GM18907 (cell line): ENCODE results near the gene TIMMDC1.

Source experiments
- ATAC-seq: cut with Tn5 transposase; IDR thresholded peaks from one replicate; pipeline ENCODE4 v1.9.1; 2021; ENCODE audit warnings: mild to moderate bottlenecking, moderate library complexity; ENCODE audit not compliant: unreplicated experiment

TIMMDC1 gene, protein sequence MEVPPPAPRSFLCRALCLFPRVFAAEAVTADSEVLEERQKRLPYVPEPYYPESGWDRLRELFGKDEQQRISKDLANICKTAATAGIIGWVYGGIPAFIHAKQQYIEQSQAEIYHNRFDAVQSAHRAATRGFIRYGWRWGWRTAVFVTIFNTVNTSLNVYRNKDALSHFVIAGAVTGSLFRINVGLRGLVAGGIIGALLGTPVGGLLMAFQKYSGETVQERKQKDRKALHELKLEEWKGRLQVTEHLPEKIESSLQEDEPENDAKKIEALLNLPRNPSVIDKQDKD

DNA sequence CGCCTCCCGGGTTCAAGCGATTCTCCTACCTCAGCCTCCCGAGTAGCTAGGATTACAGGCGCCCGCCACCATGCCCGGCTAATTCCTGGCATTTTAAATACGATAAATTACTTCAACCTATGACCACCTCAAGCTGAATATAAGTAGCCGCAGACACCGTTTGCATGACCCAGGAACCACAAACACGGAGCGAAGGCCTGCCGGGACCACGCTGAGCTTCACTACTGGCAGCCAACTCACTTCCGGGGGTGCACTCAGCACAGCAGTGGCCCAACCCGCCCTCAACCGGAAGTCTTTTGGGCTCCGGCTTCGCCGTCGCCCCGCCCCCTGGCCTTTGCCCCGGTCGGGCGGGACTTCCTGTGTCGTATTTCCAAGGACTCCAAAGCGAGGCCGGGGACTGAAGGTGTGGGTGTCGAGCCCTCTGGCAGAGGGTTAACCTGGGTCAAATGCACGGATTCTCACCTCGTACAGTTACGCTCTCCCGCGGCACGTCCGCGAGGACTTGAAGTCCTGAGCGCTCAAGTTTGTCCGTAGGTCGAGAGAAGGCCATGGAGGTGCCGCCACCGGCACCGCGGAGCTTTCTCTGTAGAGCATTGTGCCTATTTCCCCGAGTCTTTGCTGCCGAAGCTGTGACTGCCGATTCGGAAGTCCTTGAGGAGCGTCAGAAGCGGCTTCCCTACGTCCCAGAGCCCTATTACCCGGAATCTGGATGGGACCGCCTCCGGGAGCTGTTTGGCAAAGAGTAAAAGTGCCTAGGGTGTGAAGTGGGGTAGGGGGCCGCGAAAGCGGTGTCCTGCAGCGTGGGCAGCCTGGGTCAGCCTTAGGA is at the start of gene TIMMDC1:
Gene TIMMDC1 (plus strand): TSS at position 362 of the 826 bp plus-strand sequence. CDS start 187 bp downstream, at position 549.
- peak; percentile 98 for ATAC-seq

- ATAC-seq: no peak
Measured at GRCh38 chr3:119453822-119454221, 44.5 kb upstream of the TIMMDC1 start.

GRCh38 chr3:119456469-119456868 is 41.9 kb upstream of the TIMMDC1 start:
- ATAC-seq: no peak

- no peak for ATAC-seq
Measured at GRCh38 chr3:119457246-119457645, 41.1 kb upstream of the TIMMDC1 start.

DNA sequence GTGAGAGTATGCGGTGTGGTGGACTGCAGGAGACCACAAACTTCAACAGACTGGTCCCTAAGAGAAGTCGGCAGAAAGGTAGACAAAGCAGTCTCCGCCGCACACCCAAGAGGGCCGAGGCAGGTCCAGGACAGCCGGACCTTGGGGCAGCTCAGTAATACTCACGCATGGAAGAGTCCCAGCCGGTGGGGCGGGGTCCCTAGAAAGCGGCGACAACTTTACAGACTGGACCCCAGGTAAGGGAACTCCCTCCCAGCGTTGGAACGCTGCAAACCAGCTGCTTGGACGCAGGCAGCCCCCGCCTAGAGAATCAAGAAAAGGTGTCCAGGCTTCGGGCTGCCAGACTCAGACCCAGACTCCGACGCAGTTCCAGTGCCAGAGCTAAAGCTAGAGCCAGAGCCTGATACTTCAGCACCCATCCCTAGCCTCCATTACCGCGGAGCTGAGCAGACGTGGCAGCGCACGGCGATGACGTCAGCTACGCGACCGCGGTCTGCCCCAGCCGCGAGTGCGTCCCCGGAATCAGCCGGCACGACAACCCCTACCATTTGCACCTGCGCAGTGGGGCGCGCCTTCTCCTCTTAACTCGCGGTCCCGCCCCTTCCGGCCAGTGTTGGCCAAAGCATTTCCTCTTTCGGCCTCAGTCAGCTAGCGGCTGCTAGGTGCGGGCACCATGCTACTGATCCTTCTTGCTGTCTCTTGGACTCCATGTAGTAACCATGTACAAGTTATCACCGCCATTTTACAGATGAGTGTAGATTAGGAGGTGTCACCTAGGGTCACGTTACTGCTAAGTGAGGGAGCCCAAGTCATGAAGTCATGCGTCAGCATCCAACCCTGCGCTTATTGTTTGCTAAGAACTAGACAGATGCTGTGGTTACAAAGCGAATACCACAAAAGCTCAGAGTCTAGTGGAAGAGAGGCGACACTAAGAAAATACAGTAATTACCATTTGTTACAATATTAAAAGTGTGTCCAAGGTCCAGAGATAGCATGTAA is 34.9 kb upstream of the TIMMDC1 start, which contains the start of gene TMEM39A:
Gene TMEM39A (minus strand): TSS at position 445 of the 999 bp plus-strand sequence. CDS start 1,541 bp downstream, outside the sequence.
- peak; percentile 93 for ATAC-seq

DNA sequence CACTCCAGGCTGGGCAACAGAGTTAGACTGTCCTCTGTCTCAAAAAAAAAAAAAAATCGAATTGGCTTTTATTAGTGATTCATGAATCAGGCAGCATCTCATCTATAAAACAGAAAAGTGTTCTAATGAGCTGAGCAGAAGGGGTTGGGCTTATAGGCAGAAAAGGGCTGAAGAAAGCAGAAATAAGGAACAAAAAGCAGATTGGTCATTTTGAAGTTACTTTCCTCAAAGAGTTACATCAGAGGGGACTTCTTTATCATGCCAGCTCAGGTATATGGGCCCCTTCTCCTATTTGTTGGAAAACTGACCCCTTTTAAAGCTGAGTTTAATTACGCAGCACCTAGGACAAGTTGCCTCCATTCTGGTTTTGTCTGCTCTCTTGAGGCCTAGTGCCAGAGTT is 30.3 kb upstream of the TIMMDC1 start:
- no peak for ATAC-seq

DNA sequence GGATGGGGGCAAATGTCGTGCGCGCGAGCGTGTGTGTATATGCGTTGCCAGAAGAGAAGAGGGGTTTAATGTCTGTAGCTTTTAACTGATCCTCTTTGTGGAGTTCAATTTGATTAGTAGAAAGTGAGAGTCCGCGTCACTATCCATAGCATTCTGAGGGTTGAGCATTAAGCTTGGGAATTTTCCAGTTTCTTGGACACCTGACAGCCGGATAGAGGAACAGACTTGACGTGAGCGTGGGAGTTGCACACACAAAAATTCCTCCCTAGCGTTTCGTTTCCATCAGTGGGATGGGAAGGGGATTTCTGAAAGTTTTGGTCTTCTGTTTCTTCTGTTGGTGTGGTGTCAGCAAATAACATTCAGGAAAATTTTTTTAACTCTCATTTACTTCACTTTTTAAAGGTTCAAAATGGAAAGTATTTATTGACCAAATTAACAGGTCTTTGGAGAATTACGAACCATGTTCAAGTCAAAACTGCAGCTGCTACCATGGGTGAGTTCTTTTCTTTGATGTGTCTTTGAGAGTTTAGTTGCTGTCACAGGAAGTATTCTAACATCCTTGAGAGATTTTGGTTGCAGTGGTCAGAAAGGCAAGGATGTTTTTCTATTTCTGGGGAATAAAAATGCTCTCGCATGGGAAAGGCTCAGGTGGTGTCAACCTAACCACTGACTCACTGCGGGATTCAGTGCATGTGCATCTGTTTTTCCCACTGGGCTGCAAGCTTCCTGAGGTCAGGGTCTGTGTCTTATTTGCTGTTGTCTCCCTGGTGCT is 28.7 kb upstream of the TIMMDC1 start:
- no peak for ATAC-seq

DNA sequence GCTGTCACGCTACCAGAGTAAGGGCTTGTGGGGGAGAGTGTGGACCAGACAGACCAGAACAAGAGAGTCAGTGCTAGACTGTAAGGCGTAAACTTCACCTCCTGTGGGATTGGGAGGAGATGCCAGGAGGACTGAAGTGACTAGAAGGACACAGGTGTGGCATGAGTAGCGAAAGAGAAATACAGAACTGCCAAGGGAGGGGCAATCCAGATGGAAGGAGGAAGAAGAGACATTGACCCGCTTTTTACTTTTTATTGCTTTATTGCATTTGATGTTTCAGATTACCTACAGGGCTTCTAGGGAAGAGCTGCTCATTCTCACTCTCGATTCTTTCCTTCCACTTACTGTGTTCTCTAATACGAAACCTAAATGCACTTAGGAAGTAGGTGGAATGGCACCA is 27.5 kb upstream of the TIMMDC1 start:
- no peak for ATAC-seq

GRCh38 chr3:119481079-119481478 is 17.3 kb upstream of the TIMMDC1 start:
- ATAC-seq: no peak

GRCh38 chr3:119483101-119483500 is 15.2 kb upstream of the TIMMDC1 start:
- no peak for ATAC-seq

DNA sequence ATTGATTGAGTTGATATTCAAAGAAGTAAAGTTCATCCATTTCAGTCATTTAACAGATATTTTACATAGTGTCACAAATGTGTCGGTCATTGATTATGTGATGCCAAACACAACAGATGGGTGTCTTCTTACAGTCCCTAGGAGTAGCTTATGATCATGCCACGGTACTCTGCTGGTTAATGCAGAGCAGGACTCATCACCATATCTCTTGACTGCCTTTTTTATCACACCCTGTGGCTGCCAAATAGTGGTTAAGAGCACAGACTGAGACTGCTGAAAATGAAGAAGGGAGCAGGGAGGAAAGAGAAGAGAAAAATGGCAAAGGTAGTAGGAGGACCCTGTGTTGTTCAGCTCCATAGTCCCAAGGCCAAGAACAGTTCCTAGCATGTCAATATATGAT is 12.8 kb upstream of the TIMMDC1 start:
- ATAC-seq: no peak

DNA sequence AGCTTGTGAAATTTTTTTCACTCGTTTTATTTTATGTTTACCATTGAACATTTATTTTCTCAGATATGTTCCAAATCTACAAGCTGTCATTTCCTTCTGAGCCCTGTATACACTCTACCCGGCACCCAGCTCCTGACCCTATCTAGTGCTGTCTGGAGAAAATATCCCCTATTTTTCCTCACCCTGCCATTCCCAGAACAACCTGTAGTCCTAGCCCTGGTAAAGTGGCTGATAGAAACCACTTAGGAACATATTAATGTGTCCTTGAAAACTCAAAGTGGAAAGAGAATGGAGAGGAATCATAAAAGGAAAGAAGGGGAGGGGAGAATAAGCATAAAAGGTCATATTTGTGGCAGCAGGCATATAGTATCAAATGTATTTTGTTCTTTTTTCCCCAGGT is 8.2 kb upstream of the TIMMDC1 start:
- no peak for ATAC-seq

DNA sequence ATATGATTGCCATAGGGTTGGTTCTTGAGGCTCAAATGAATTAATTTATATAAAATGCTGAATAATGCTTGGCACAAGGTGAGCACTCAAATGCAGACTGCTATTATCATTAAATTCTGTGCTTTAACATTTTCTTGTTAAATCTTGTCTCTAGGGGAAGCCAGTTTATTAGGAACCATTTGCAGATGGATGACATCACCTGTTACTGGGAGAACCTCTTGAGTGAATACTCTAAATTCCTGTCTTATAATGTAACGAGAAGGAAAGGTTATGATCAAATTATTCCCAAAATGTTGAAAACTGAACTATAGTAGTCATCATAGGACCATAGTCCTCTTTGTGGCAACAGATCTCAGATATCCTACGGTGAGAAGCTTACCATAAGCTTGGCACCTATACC is 6.2 kb upstream of the TIMMDC1 start:
- no peak for ATAC-seq

DNA sequence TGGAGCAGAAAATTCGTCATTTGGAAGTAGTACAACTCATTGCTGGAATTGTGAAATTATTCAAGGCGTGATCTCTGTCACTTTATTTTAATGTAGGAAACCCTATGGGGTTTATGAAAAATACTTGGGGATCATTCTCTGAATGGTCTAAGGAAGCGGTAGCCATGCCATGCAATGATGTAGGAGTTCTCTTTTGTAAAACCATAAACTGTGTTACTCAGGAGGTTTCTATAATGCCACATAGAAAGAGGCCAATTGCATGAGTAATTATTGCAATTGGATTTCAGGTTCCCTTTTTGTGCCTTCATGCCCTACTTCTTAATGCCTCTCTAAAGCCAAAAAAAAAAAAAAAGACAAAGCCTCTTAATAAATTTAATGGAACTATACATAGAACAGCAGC is 5.5 kb upstream of the TIMMDC1 start:
- ATAC-seq: no peak

- ATAC-seq: no peak
Measured at GRCh38 chr3:119494597-119494996, 3.8 kb upstream of the TIMMDC1 start.

DNA sequence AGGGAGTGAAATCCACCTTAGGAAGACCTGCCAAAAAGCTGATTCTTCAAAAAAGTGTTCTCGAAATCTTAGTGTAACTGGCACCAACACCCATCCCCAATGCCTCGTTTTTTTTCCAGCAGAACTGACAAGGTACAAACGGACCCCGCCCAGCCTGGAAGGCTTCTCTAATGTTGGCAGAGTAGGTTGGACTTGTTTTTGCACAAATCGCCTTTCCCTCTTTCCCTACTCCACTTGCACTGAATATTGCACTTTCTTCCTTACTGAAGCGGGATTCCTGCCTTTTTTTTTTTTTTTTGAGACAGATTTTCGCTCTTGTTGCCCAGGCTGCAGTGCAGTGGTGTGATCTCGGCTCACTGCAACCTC is 544 bp upstream of the TIMMDC1 start:
- ATAC-seq: no peak

GRCh38 chr3:119500265-119500664 is 1.9 kb downstream of the TIMMDC1 start:
- ATAC-seq: no peak

DNA sequence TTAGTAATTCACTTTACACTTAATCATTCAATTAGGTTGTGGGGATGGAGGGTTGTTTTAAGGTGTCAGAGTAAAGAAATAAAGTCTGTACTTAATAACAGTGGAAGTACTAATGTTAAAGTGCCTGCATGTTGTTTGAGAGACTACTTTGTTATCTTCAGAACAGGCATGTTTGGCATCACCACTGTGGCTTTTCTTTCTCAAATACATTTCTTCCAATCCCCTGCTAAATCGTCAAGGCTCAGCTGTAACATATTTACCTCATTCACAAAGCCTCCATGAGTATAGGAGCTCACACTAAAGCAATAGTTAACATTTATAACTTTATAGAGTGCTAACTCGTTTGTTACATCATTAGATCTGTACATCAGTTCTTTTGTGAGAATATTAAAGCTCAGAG is 2.6 kb downstream of the TIMMDC1 start:
- ATAC-seq: no peak

- ATAC-seq: no peak
Measured at GRCh38 chr3:119506631-119507030, 8.3 kb downstream of the TIMMDC1 start.

GRCh38 chr3:119507404-119507803 is 9.1 kb downstream of the TIMMDC1 start:
- ATAC-seq: no peak
